NCI-H82 treated with DMSO at 0.1 percent for 48 hours (cell line): ENCODE data around the gene ACTR1B.
"Not testable (repeated sequence)": the region's sequence is repeated elsewhere in the genome, so short reads cannot be mapped to it uniquely, and the experiment has no call there.

Experiments
- DNase-seq: peaks from one replicate; lab custom pipeline; 2025; ENCODE audit not compliant: unreplicated experiment; lab: John Stamatoyannopoulos, UW

ACTR1B gene

DNA sequence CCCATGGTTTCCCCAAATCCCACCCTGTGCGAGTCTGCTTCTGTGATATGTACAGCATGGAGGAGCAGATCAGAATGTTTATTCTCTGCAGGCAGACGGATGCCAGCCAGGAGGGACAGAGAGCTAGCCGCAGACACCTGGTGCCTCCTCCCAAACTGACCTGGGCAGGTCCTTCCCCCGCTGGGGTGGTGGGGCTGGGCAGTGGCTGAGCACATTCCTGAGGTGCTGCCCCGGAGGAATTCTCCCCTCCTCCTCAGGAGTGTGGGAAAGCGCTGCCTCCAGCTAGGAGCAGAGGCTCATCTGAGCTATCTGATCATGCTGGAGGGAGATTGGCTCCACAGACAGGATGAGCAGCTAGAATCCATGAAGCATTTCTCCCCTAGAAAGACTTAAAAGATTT, 27.3 kb upstream of the ACTR1B start:
- no peak for DNase-seq

DNA sequence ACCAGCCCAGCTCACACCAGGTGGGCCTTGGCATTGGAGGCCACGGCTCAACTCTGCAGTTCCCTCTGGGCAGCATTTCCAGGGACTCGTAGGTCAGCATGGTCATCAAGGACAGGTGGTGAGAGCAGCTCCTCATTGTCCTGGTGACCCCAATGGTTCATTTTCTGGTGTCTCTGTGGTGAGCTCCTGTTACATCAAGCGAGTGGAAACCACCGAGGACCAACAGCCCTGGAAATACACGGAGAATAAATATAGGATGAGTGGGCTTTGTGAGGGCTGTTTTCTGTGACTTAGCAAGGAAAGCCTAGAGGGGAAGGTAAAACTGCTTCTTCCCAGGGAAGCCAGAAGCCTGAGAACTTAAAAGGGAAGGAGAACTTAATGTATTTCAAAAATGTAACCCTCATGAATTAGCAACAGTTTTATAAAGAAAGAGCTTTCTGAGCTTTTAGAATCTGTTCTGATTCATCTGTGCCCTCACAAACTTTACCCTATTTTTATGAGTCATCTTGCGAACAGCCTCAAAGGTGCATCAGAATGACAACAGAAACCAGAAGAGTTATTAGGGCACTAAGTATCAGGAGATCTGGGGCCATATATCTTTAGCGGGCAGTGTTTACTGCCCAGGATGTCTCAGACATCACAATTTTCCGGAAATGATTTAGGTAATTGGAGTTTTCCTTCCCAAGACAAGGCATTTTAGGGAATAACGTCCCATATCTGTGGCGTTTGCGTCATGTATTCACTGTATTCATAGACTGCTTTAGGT, 24.4 kb upstream of the ACTR1B start:
- DNase-seq, result no peak

DNA sequence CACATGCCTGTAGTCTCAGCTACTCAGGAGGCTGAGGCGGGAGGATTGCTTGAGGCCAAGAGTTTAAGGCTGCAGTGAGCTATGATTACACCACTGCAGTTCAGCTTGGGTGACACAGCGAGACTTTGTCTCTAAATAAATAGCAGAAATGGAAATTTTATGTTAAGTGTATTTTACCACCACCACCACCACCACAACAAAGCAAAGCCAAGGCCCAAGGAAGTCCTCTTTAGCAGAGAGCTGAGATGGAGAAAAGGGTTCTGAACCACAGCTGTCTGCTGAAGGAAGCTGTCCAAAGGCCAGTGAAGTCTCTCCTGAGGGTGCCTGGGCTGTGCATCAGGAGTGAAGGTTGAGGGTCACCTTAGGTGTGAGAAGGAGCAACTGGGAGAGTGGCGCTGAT, 23.4 kb upstream of the ACTR1B start:
- DNase-seq, result not testable (repeated sequence)

DNA sequence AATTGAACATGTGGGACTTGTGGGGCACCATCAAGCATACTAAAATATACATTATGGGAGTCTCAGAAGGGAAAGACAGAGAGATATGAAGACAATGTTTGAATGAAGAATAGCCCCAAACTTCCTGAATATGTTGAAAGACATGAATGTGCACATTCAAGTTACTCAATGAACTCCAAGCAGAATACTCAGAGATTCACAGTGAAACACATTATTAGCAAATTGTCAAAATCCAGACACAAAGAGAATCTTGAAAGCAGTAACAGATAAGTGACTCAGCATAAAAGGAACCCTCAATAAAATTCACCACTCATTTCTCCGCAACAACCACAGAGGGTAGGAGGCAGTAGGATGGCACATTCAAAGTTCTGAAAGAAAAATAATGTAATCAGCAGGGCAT, 14.5 kb upstream of the ACTR1B start:
- no peak for DNase-seq

DNA sequence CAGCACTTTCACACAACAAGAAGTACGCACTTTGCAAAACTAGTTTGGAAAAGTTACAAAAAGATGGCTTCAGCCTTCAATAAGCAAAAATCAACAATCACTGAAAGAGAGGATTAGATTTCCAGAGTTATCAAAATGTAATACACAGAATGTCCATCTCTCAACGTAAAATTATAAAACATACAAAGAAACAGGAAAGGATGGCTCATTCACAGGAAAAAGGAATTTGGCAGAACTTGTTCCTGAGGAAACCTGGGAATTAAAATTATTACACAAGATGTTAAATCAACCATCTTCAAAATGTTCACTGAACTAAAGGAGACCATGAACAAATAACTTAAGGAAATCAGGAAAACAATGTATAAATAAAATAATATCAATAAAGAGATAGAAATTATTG, 13.6 kb upstream of the ACTR1B start:
- DNase-seq, result no peak

DNA sequence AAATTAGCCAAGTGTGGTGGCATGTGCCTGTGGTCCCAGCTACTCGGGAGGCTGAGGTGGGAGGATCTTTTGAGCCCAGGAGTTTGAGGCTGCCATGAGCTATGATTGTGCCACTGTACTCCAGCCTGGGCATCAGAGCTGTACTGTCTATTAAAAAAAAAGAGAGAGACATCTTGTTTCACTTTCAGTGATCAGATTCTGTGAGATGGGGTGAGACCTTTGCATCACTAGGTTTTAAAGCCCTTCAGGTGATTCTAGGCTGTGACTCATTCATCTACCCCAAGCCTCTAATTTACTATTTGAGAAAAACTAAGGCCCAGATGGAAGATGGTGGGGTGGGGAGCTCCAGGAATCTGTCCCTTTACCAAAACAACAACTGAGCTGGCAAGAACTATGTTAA, 12.8 kb upstream of the ACTR1B start:
- no peak for DNase-seq

- no peak for DNase-seq
These were observed 11.7 kb upstream of the ACTR1B start for GRCh38 chr2:97675430-97676113.

- DNase-seq, result no peak
These were observed 10.1 kb upstream of the ACTR1B start for GRCh38 chr2:97673915-97674283.

- no peak for DNase-seq
These were observed 9.5 kb upstream of the ACTR1B start for GRCh38 chr2:97673182-97673914.

DNA sequence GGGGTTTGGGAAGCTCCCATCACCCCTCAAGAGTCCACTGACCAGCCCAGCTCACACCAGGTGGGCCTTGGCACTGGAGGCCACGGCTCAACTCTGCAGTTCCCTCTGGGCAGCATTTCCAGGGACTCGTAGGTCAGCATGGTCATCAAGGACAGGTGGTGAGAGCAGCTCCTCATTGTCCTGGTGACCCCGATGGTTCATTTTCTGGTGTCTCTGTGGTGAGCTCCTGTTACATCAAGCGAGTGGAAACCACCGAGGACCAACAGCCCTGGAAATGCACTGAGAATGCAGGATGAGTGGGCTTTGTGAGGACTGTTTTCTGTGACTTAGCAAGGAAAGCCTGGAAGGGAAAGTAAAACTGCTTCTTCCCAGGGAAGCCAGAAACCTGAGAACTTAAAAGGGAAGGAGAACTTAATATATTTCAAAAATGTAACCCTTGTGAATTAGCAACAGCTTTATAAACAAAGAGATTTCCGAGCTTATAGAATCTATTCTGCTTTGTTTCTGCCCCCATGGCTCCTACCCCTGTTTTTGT, 8.8 kb upstream of the ACTR1B start:
- not testable (repeated sequence) for DNase-seq

DNA sequence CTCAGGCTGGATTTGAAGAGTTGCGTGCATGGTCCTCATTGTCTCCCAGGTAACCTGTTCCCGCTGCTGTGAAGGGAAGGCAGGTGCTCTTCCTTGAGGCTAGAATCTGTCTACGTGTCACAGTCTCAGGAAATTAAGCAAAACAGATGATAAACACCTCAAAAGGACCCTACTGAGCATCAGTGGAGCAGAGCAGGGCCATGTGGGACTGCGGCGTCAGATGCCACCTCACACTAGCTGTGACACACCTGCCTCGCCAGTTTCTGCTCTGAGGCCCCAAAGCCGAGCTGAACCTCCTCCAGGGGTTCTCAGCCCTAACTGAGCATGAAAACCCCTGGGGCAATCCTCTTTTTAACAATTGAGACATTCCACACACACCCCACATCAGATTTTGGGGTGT, 7.7 kb upstream of the ACTR1B start:
- DNase-seq, result no peak

DNA sequence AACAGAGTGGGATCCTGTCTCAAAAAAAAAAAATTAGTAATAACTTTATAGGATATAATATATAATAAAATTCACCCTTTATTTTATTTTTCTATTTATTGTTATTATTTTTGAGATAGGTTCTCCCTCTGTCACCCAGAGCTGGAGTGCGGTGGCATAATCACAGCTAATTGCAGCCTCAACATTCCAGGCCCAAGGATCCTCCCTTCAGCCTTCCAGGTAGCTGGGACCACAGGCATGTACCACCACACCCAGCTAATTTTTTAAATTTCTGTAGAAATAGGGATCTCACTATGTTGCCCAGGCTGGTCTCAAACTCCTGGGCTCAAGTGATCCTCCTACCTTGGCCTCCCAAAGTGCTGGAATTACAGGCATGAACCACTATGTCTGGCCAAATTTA, 6.6 kb upstream of the ACTR1B start:
- DNase-seq, result no peak

DNA sequence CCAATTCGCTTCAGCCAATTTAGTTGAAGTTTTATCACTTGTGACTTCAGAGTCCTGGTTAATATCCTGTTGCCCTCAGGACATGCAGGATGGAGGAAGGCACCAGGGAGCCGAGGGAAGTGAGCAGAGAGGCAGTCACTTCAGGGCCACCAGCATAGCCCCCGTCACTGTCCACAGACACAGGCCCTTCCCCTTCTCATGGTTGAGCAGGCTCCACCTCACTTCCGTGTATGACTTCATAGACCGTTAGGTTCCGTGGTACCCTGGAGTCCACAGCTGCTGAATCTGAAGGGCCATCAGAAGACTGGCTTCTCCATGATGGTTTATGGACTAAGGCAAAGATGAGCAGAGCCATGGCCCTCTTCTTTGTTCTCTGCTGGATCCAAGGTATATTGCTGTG, 5.6 kb upstream of the ACTR1B start, which contains the start of gene C2orf92:
Gene C2orf92, plus strand, starts transcription at position 266 of the 400 bp plus-strand sequence. Its CDS starts 76 bp downstream, at position 342.
- no peak for DNase-seq

DNA sequence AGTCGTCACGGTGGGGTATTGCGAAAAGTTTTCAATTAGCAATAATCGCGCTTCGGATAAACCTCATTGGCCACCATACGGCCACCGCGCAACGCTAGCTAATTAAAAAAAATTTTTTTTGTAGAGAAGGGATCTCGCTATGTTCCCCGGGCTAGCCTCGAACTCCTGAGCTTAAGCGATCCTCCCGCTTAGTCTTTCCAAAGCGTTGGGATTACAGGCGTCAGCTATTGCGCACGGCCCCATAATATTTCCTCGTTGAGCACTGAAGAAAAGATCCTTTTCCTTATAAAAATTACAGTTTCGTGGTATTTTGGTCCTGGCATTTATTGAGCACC, 759 bp upstream of the ACTR1B start:
- DNase-seq, result no peak

- DNase-seq, result no peak
These were observed 250 bp downstream of the ACTR1B start for GRCh38 chr2:97663626-97663961.

GRCh38 chr2:97662895-97663625, 784 bp downstream of the ACTR1B start:
- no peak for DNase-seq

GRCh38 chr2:97662386-97662894, 1.4 kb downstream of the ACTR1B start:
- DNase-seq, result no peak

GRCh38 chr2:97661927-97662326, 1.9 kb downstream of the ACTR1B start:
- DNase-seq, result no peak

DNA sequence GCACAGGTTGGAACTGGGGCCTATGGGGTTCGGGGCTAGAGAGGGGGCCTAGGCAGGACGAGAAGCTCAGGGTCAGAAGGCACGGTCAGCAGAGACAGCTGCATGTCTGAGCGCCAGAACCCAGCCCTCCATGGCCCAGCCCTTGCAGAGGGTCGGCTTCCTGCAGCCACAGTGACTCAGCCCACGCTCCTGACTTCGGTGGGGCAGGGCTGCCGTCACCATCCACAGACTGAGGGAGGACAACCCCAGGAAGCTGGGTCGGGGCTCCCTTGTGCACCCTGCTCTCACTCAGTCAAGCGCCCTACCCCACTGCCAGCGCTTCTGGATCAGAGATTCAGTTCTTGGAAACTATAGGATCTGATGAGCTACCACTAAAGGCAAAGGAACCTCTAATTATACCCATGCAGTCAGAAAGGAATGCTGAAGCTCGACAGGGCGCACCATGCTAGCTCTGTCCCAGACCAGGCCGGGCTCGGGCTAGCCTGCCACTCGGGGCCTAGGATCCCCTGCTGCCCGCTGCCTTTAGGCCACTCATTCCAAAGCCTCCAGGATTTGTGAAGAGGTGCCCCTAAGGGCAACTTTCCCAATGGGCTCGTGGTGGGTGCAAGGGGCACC, 3.0 kb downstream of the ACTR1B start:
- no peak for DNase-seq

GRCh38 chr2:97660044-97660774, 3.6 kb downstream of the ACTR1B start:
- DNase-seq, result no peak
